Ascending aorta (tissue), 2 donors: ENCODE results near the gene ATP2B2. TPM values are rescaled to one million over a fixed set of nuclear protein-coding genes. Genes with fewer than 3 reads are reported as not detected.

Experiments used
- DNase-seq, 2 donors: peaks; one replicate each; pipeline ENCODE4 v3.0.0-alpha.2; 2019; ENCODE audit warnings: low spot score in 2 of 2
- H3K27ac ChIP-seq, 2 donors: fragments of 200-600 bp; sonication (generic); one replicate each; pipeline ENCODE4 v1.5.1; 2016 to 2017; ENCODE audit warnings: mild to moderate bottlenecking in 1 of 2
- H3K27me3 ChIP-seq: fragments of 200-600 bp; sonication (generic); one replicate; pipeline ENCODE4 v1.5.1; 2017
- H3K36me3 ChIP-seq, 2 donors: fragments of 200-600 bp; sonication (generic); one replicate each; pipeline ENCODE4 v1.5.1; 2016
- H3K4me1 ChIP-seq, 2 donors: fragments of 200-600 bp; sonication (generic); one replicate each; pipeline ENCODE4 v1.5.1; 2016 to 2017; ENCODE audit warnings: mild to moderate bottlenecking in 1 of 2
- H3K4me3 ChIP-seq, 2 donors: fragments of 200-600 bp; sonication (generic); one replicate each; pipeline ENCODE4 v1.5.1; 2016 to 2017; ENCODE audit warnings: mild to moderate bottlenecking in 1 of 2
- H3K9me3 ChIP-seq, 2 donors: fragments of 200-600 bp; sonication (generic); one replicate each; pipeline ENCODE4 v1.5.1; 2016
- intact Hi-C: fragments of 100-400 bp; cut with DNase I; formaldehyde crosslinking; loops from one replicate; pipeline ENCODE4 v1.15.1; 2023
- total RNA-seq: library from RNA; depleted of rRNA; stranded (reverse); fragments of >200 nt; gene quantifications from one replicate; pipeline ENCODE4 v1.1.0, GENCODE V29; 2016
- TF ChIP-seq, protein P1 (sequence below), 3 experiments: fragments of 200-600 bp in 2 of 3; fragments of 450-650 bp in 1 of 3; sonication (generic) in 2 of 3; IDR thresholded peaks; one replicate each; pipeline ENCODE4 v1.5.1; 2016 to 2019; ENCODE audit warnings: antibody characterized with exemption in 3 of 3, mild to moderate bottlenecking in 1 of 3, moderate library complexity in 1 of 3

Gene ATP2B2
- total RNA-seq, 1 donor from 2014 or later, result not detected

DNA sequence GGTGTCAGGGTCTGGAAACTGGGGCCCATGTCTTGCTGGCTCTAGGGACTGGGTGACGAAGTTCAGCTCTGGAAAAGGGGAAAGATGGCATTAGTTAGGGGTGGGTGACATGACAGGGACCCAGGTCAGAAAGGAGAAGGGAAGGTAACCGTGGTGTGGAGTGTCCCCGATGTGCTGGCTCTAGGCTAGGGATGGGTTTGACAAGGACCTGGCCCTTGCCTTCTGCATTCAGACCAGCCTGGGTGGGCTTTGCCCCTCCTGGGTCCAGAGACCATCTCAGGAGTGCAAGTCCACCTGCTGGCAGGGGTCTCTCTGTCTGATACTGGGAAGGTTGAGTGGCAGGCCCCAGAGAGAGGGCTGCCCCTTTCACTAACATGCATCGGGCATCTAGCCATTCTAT is 28.7 kb upstream of the ATP2B2 start:
- Histone ChIP-seq H3K36me3 (no peaks in the 10 kb centered on the region), H3K27ac (no peak overlapping the region), H3K4me3 (no peak overlapping the region), H3K27me3 (no peaks in the 10 kb centered on the region), H3K9me3 (no peaks in the 10 kb centered on the region), H3K4me1 (no peaks in the 10 kb centered on the region)
- intact Hi-C loops, result no loop called here
- TF ChIP-seq, protein P1, sequence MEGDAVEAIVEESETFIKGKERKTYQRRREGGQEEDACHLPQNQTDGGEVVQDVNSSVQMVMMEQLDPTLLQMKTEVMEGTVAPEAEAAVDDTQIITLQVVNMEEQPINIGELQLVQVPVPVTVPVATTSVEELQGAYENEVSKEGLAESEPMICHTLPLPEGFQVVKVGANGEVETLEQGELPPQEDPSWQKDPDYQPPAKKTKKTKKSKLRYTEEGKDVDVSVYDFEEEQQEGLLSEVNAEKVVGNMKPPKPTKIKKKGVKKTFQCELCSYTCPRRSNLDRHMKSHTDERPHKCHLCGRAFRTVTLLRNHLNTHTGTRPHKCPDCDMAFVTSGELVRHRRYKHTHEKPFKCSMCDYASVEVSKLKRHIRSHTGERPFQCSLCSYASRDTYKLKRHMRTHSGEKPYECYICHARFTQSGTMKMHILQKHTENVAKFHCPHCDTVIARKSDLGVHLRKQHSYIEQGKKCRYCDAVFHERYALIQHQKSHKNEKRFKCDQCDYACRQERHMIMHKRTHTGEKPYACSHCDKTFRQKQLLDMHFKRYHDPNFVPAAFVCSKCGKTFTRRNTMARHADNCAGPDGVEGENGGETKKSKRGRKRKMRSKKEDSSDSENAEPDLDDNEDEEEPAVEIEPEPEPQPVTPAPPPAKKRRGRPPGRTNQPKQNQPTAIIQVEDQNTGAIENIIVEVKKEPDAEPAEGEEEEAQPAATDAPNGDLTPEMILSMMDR (IDR thresholded peaks at IDR 0.05), result no peak
- peak in 1 of 2 donors; percentile 30 for DNase-seq

DNA sequence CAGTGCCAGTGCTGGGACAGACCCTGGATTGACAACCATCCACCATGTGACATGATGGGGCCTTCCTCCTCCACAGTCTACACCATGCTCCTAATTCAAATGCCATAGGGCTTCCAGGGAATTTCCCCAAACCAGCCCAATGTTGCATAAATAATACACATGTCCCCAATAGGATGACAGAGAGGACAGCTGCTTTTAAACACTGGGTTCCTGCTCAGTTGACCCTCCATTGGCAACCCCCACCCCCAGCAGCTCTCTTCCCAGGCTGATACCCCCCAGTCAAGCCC is 28.3 kb upstream of the ATP2B2 start:
- Histone ChIP-seq H3K27ac (no peak overlapping the region), H3K36me3 (no peaks in the 10 kb centered on the region), H3K27me3 (no peaks in the 10 kb centered on the region), H3K9me3 (no peaks in the 10 kb centered on the region), H3K4me1 (no peaks in the 10 kb centered on the region), H3K4me3 (no peak overlapping the region)
- DNase-seq, result peak in 1 of 2 donors; percentile 1
- intact Hi-C loops, result no loop called here
- TF ChIP-seq, protein P1 (IDR thresholded peaks at IDR 0.05), result no peak

DNA sequence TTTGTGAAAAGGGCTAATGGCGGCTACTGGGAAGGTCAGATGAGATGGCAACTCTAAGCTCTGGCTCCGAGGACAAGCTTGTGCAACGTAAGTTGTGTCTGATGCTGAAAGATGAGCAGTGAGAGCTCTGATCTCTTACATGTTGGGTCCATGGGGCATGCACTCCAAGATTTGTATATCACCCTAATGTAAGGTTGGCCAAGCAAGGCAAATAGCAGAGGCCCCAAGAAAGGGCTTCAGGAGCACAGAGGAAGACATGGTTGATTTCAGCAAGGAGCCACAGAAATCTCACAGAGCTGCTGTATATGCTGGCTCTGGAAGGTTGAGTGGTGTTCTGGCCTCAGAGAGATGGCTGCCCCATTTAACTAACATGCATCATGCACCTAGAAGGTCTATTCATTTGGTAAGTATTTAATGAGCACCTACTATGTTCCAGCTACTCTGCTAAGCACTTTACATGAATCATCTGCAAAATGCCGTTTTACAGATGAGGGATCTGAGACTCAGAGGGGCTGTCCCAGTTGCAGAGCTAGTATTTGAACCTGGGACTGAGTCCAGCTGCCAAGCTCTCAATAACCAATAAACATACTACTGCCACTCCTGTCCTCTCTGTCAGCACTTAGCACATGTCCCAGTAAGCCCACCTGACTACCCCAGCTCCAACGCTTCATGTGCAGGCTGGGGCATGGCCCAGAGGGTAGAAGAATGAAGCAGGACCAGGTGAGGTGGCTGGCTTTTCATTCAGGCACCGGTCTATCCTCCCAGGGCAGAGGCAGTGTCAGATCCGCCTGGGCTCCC is 27.8 kb upstream of the ATP2B2 start:
- intact Hi-C loops, result no loop called here
- H3K9me3 ChIP-seq, result no peaks in the 10 kb centered on the region
- H3K27ac ChIP-seq, result no peak overlapping the region
- no peak overlapping the region for H3K4me3 ChIP-seq
- no peaks in the 10 kb centered on the region for H3K27me3 ChIP-seq
- TF ChIP-seq, protein P1 (IDR thresholded peaks at IDR 0.05), result no peak
- peak in 1 of 2 donors; percentile 18 for DNase-seq
- H3K36me3 ChIP-seq, result no peaks in the 10 kb centered on the region
- H3K4me1 ChIP-seq, result no peaks in the 10 kb centered on the region

DNA sequence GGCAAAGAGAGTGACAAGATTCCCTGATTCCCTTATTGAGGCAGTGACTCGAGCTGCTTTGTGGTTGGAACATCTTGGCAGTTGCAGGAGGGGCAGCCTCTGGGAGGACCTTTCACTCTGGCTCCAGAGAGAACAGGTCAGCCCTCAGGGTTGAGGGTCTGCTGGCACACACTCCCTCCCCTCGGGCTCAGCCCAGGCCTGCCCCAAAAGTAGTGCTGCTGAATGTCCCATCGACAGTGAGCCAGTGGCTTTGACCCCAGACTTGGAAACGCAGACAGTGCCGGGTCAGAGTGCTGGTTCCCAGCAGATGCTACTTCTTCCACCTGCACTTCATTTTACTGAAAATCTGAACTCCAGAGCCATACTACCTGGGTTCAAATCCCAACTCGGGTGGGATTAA is 25.6 kb upstream of the ATP2B2 start:
- TF ChIP-seq, protein P1 (IDR thresholded peaks at IDR 0.05), result no peak
- DNase-seq, result peak in 1 of 2 donors; percentile 7
- Histone ChIP-seq H3K9me3 (no peaks in the 10 kb centered on the region), H3K36me3 (no peaks in the 10 kb centered on the region), H3K27me3 (no peaks in the 10 kb centered on the region), H3K27ac (no peak overlapping the region), H3K4me1 (no peaks in the 10 kb centered on the region), H3K4me3 (no peak overlapping the region)
- intact Hi-C loops, result no loop called here

DNA sequence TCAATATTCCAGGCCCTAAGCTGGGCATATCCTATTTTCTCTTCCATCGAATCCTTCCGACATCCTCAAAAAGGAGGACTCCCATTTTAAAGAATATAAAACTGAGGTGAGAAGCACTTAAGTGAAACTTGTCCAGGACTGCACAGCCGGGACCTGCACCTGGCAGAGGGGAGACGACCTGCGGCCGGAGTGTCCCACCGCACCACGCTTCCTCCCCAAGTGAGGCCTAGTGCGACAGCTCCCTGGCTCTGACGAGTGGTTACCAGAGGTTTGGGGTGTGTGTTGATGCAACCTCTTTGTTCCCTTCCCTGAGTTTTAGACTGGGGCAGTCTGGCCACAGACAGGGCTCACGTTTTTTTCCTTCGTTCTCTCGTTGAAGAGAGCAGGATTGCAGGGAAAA is 24.9 kb upstream of the ATP2B2 start:
- H3K27me3 ChIP-seq, result no peaks in the 10 kb centered on the region
- H3K27ac ChIP-seq, result no peak overlapping the region
- no peaks in the 10 kb centered on the region for H3K36me3 ChIP-seq
- H3K4me1 ChIP-seq, result no peaks in the 10 kb centered on the region
- TF ChIP-seq, protein P1 (IDR thresholded peaks at IDR 0.05), result no peak
- peak in 1 of 2 donors; percentile 37 for DNase-seq
- intact Hi-C loops, result no loop called here
- no peaks in the 10 kb centered on the region for H3K9me3 ChIP-seq
- H3K4me3 ChIP-seq, result no peak overlapping the region
